ENCODE results near the gene STIM2.

- TF ChIP-seq GATA2 (IDR thresholded peaks at IDR 0.05; ENCODE audit: low read depth, low read length) (no peak), GATA3 (IDR thresholded peaks at IDR 0.05; ENCODE audit: low read depth, low read length) (no peak)
These were observed 132.9 kb downstream of the STIM2 start for GRCh38 chr4:26993539-26993938.

Measured in SH-SY5Y (cell line).